Esophagus (tissue), 2 donors: ENCODE measurements around the gene DHCR7. TPM values are rescaled to one million over a fixed set of nuclear protein-coding genes. Genes with fewer than 3 reads are reported as not detected.

ENCODE experiments used
- H3K27ac ChIP-seq, 2 donors: one replicate each; pipeline ENCODE4 v1.5.1; 2013; ENCODE audit warnings: low read depth in 2 of 2, mild to moderate bottlenecking in 2 of 2, inconsistent platforms in 1 of 2, low read length in 1 of 2, moderate library complexity in 1 of 2
- H3K27me3 ChIP-seq, 2 donors: one replicate each; pipeline ENCODE4 v1.6.1; 2013; ENCODE audit warnings: low read length in 2 of 2, control low read depth in 1 of 2, mild to moderate bottlenecking in 1 of 2; ENCODE audit not compliant: insufficient read depth in 2 of 2, control insufficient read depth in 1 of 2
- H3K36me3 ChIP-seq, 2 donors: one replicate each; pipeline ENCODE4 v1.6.1; 2013; ENCODE audit warnings: low read length in 1 of 2; ENCODE audit not compliant: control insufficient read depth in 2 of 2, insufficient read depth in 2 of 2
- H3K4me1 ChIP-seq, 2 donors: one replicate each; pipeline ENCODE4 v1.6.1; 2013; ENCODE audit warnings: low read length in 1 of 2; ENCODE audit not compliant: control insufficient read depth in 2 of 2, insufficient read depth in 2 of 2
- H3K4me3 ChIP-seq, 2 donors: one replicate each; pipeline ENCODE4 v1.5.1; 2013; ENCODE audit warnings: low read length in 2 of 2, mild to moderate bottlenecking in 2 of 2, low read depth in 1 of 2, moderate library complexity in 1 of 2
- H3K9me3 ChIP-seq, 2 donors: one replicate each; pipeline ENCODE4 v1.6.1; 2013; ENCODE audit warnings: mild to moderate bottlenecking in 2 of 2, low read depth in 1 of 2, low read length in 1 of 2, moderate library complexity in 1 of 2; ENCODE audit not compliant: control insufficient read depth in 2 of 2, insufficient read depth in 1 of 2
- WGBS, 2 donors: extraction: QIAGEN DNeasy Blood & Tissue Kit; methylation state at CpG; one replicate each; pipeline ENCODE4 v1.1.7; 2013; 5-methylcytosine and 5-hydroxymethylcytosine counted together
- polyA plus RNA-seq, 2 donors: library from polyadenylated mRNA; stranded (reverse); fragments of 200-250 nt; gene quantifications; one replicate each; pipeline ENCODE4 v1.2.3, GENCODE V29; 2013
- donor health status: healthy with polysubstance abuse.
- donor health status: Bipolar disorder and iron deficiency.

DHCR7 gene
- polyA plus RNA-seq, 2 donors = 26.2 to 41.8 TPM

GRCh38 chr11:71395263-71395560 lies 53.0 kb downstream of the DHCR7 start:
- H3K27ac ChIP-seq = no peak overlapping the region
- H3K4me3 ChIP-seq = no peak overlapping the region
- 67 to 68% methylated on average over 7 of the region's 7 CpGs for WGBS, 2 donors
- H3K27me3 ChIP-seq = peaks cover 0 to 4% of the 10 kb centered on the region in 2 donors
- H3K4me1 ChIP-seq = peaks cover 0 to 4% of the 10 kb centered on the region in 2 donors
- H3K9me3 ChIP-seq = no peaks in the 10 kb centered on the region
- no peaks in the 10 kb centered on the region for H3K36me3 ChIP-seq

- H3K9me3 ChIP-seq = no peaks in the 10 kb centered on the region
- 83 to 90% methylated on average over 2 of the region's 2 CpGs for WGBS, 2 donors
- H3K27me3 ChIP-seq = peaks cover 3 to 4% of the 10 kb centered on the region in 2 donors
- H3K27ac ChIP-seq = no peak overlapping the region
- H3K4me3 ChIP-seq = no peak overlapping the region
- H3K4me1 ChIP-seq = peaks cover 0 to 4% of the 10 kb centered on the region in 2 donors
- no peaks in the 10 kb centered on the region for H3K36me3 ChIP-seq
Measured at GRCh38 chr11:71393283-71393682, 54.9 kb downstream of the DHCR7 start.

GRCh38 chr11:71391796-71392195 lies 56.4 kb downstream of the DHCR7 start:
- peaks cover 0 to 4% of the 10 kb centered on the region in 2 donors for H3K4me1 ChIP-seq
- no peaks in the 10 kb centered on the region for H3K36me3 ChIP-seq
- H3K9me3 ChIP-seq = no peaks in the 10 kb centered on the region
- H3K27ac ChIP-seq = no peak overlapping the region
- no peak overlapping the region for H3K4me3 ChIP-seq
- 22 to 26% methylated on average over 8 of the region's 8 CpGs for WGBS, 2 donors
- peaks cover 3 to 4% of the 10 kb centered on the region in 2 donors for H3K27me3 ChIP-seq

GRCh38 chr11:71391352-71391751 lies 56.8 kb downstream of the DHCR7 start:
- H3K27me3 ChIP-seq = peaks cover 3 to 4% of the 10 kb centered on the region in 2 donors
- WGBS, 2 donors = 61 to 68% methylated on average over 5 of the region's 5 CpGs
- H3K27ac ChIP-seq = no peak overlapping the region
- H3K4me1 ChIP-seq = peaks cover 0 to 4% of the 10 kb centered on the region in 2 donors
- no peak overlapping the region for H3K4me3 ChIP-seq
- H3K9me3 ChIP-seq = no peaks in the 10 kb centered on the region
- no peaks in the 10 kb centered on the region for H3K36me3 ChIP-seq

- no peak overlapping the region for H3K27ac ChIP-seq
Measured at GRCh38 chr11:71388637-71389235, 59.5 kb downstream of the DHCR7 start.

GRCh38 chr11:71387784-71388636 lies 60.2 kb downstream of the DHCR7 start:
- Histone ChIP-seq H3K27ac (no peak overlapping the region), H3K4me3 (no peak overlapping the region), H3K4me1 (peaks cover 0 to 4% of the 10 kb centered on the region in 2 donors), H3K27me3 (peaks cover 0 to 3% of the 10 kb centered on the region in 2 donors), H3K36me3 (no peaks in the 10 kb centered on the region), H3K9me3 (no peaks in the 10 kb centered on the region)
- 90 to 93% methylated on average over 23 of the region's 23 CpGs for WGBS, 2 donors

More at GRCh38 chr11:71388637-71389235, 59.5 kb downstream of the DHCR7 start:
- Histone ChIP-seq H3K4me1 (peaks cover 0 to 4% of the 10 kb centered on the region in 2 donors), H3K36me3 (no peaks in the 10 kb centered on the region), H3K4me3 (no peak overlapping the region), H3K9me3 (no peaks in the 10 kb centered on the region), H3K27me3 (peaks cover 1 to 3% of the 10 kb centered on the region in 2 donors)
- 76 to 78% methylated on average over 7 of the region's 7 CpGs for WGBS, 2 donors

- 83 to 88% methylated on average over 3 of the region's 3 CpGs for WGBS, 2 donors
- Histone ChIP-seq H3K27me3 (peaks cover 0 to 3% of the 10 kb centered on the region in 2 donors), H3K36me3 (no peaks in the 10 kb centered on the region), H3K4me1 (peaks cover 0 to 4% of the 10 kb centered on the region in 2 donors), H3K9me3 (no peaks in the 10 kb centered on the region), H3K27ac (no peak overlapping the region), H3K4me3 (no peak overlapping the region)
Measured at GRCh38 chr11:71387200-71387599, 61.0 kb downstream of the DHCR7 start.

GRCh38 chr11:71386202-71386601 lies 62.0 kb downstream of the DHCR7 start:
- H3K36me3 ChIP-seq = no peaks in the 10 kb centered on the region
- peaks cover 0 to 3% of the 10 kb centered on the region in 2 donors for H3K27me3 ChIP-seq
- peaks cover 0 to 3% of the 10 kb centered on the region in 2 donors for H3K9me3 ChIP-seq
- no peaks in the 10 kb centered on the region for H3K4me1 ChIP-seq
- no peak overlapping the region for H3K27ac ChIP-seq
- no peak overlapping the region for H3K4me3 ChIP-seq
- WGBS, 2 donors = 62 to 63% methylated on average over 4 of the region's 4 CpGs

- no peaks in the 10 kb centered on the region for H3K4me1 ChIP-seq
- H3K9me3 ChIP-seq = peaks cover 0 to 3% of the 10 kb centered on the region in 2 donors
- H3K27me3 ChIP-seq = peaks cover 0 to 3% of the 10 kb centered on the region in 2 donors
- H3K36me3 ChIP-seq = no peaks in the 10 kb centered on the region
- no peak overlapping the region for H3K4me3 ChIP-seq
- 78 to 83% methylated on average over 6 of the region's 6 CpGs for WGBS, 2 donors
- H3K27ac ChIP-seq = no peak overlapping the region
Measured at GRCh38 chr11:71385091-71385490, 63.1 kb downstream of the DHCR7 start.
